ENCODE data around the gene SKOR2.

SKOR2 gene

DNA sequence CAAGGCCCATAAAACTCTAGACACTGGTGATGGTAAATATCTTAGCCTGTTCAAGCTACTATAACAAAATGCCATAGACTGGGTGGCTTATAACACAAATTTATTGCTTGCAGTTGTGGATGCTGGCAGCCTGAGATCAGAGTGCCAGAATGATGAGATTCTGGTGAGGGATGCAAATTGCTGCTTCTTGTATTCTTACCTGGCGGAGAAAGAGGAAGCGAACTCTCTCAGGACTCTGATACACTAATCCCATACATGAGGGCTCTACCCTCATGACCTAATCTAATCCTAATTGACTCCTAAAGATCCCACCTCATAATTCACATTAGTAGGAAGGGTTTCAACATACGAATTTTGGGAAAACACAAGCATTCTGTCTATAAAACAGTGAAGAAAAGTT, 70.7 kb downstream of the SKOR2 start:
- Histone ChIP-seq H3K27me3 (replicated peaks; ENCODE audit: control insufficient read depth, insufficient read depth, low read length) (no peaks in the 10 kb centered on the region), H3K4me3 (replicated peaks; ENCODE audit: low read depth, low read length) (no peak overlapping the region), H3K36me3 (ENCODE audit: control insufficient read depth, insufficient read depth, low read length) (no peaks in the 10 kb centered on the region)
- no peak for DNase-seq (ENCODE audit: extremely low read depth, insufficient read length)
- TF ChIP-seq, protein P1, sequence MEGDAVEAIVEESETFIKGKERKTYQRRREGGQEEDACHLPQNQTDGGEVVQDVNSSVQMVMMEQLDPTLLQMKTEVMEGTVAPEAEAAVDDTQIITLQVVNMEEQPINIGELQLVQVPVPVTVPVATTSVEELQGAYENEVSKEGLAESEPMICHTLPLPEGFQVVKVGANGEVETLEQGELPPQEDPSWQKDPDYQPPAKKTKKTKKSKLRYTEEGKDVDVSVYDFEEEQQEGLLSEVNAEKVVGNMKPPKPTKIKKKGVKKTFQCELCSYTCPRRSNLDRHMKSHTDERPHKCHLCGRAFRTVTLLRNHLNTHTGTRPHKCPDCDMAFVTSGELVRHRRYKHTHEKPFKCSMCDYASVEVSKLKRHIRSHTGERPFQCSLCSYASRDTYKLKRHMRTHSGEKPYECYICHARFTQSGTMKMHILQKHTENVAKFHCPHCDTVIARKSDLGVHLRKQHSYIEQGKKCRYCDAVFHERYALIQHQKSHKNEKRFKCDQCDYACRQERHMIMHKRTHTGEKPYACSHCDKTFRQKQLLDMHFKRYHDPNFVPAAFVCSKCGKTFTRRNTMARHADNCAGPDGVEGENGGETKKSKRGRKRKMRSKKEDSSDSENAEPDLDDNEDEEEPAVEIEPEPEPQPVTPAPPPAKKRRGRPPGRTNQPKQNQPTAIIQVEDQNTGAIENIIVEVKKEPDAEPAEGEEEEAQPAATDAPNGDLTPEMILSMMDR (IDR thresholded peaks at IDR 0.05; ENCODE audit: insufficient read depth, low read length, poor library complexity, severe bottlenecking), result no peak

DNA sequence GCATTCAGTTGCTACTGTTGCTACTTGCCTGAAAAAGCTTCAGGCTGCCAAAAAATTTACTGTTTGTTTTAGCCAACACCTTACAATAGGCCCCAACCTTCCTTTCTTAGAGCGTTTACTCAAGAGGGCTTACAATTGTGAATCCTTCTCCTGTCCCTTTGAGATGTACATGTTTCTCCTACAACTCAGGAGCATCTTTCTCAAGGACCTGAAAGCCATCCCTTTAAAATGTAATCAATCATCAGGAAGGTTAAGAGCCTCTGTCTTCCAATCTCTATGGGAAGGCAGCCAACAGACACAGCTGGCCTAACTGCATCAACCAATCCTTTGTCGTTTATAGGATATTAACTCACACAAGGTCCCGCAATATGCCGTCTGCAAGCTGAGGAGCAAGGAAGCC, 71.9 kb downstream of the SKOR2 start:
- Histone ChIP-seq H3K36me3 (ENCODE audit: control insufficient read depth, insufficient read depth, low read length) (no peaks in the 10 kb centered on the region), H3K27me3 (replicated peaks; ENCODE audit: control insufficient read depth, insufficient read depth, low read length) (no peaks in the 10 kb centered on the region), H3K4me3 (replicated peaks; ENCODE audit: low read depth, low read length) (no peak overlapping the region)
- no peak for DNase-seq (ENCODE audit: extremely low read depth, insufficient read length)
- TF ChIP-seq, protein P1 (IDR thresholded peaks at IDR 0.05; ENCODE audit: insufficient read depth, low read length, poor library complexity, severe bottlenecking), result no peak

DNA sequence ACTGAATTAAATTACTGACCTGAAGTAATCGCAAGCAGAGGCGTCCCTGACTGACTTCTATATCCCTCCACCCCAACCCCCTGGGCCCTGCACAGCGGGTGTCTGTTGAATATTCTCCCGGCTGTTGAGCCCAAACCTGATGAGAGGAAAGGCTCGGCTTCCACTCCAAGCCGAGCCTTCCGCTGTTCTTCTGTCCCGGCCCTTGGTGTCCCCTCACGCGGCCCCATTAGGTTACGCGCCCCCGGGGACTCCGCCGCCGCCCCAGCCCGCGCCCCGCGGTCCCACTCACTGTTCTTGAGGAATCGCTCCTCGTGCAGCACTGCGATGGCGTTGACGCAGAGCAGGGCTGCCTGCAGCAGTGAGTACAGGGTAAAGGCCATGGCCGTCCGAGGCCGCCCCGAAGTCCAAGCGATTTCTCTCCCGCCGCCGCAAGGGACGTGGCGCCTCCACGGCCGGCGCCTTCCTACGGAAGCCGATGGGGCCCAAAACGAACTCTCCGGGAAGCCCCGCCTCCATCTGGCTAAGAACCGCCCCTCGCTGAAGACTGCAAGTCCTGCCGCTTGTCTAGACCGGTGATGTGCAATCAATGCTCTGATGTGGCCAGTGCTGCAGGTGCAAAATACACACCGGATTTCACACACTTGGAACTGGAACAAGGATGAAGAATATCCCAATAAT, 75.4 kb downstream of the SKOR2 start, which contains the start of gene IER3IP1:
IER3IP1 (minus strand) TSS at position 467 of the 678 bp plus-strand sequence; CDS start at position 380, 87 bp downstream.
- Histone ChIP-seq H3K4me3 (replicated peaks; ENCODE audit: low read depth, low read length) (peak within 1 kb of the TSS; percentile 96), H3K27me3 (replicated peaks; ENCODE audit: control insufficient read depth, insufficient read depth, low read length) (no peaks in the 10 kb centered on the region), H3K36me3 (ENCODE audit: control insufficient read depth, insufficient read depth, low read length) (no peaks in the 10 kb centered on the region)
- peak; percentile 90 for DNase-seq (ENCODE audit: extremely low read depth, insufficient read length)
- TF ChIP-seq, protein P1 (IDR thresholded peaks at IDR 0.05; ENCODE audit: insufficient read depth, low read length, poor library complexity, severe bottlenecking), result peak; percentile 3

DNA sequence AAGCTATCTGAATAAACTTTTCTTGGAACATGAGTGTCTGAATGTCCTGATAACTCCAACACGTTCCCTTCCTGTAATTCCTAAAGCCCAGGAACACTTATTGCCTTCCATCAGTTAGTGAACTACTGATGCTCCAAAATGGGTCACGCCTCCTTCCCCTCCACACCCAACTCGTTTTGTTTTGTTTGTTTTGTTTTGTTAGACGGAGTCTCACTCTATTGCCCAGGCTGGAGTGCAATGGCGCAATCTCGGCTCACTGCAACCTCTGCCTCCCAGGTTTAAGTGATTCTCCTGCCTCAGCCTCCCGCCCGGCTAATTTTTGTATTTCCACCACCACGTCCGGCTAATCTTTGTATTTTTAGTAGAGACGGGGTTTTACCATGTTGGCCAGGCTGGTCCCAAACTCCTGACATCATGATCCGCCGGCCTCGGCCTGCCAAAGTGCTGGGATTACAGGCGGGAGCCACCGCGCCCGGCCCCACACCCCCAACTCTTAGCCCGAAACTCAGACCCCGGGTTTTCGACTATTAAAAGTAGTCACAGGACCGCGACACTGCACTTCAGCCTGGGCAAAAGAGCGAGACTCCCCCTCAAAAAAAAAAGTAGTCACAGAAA, 76.1 kb downstream of the SKOR2 start:
- TF ChIP-seq, protein P1 (IDR thresholded peaks at IDR 0.05; ENCODE audit: insufficient read depth, low read length, poor library complexity, severe bottlenecking), result no peak
- no peaks in the 10 kb centered on the region for H3K27me3 ChIP-seq (replicated peaks; ENCODE audit: control insufficient read depth, insufficient read depth, low read length)
- no peak for DNase-seq (ENCODE audit: extremely low read depth, insufficient read length)
- H3K36me3 ChIP-seq (ENCODE audit: control insufficient read depth, insufficient read depth, low read length), result no peaks in the 10 kb centered on the region
- peak overlapping the region; percentile 96 for H3K4me3 ChIP-seq (replicated peaks; ENCODE audit: low read depth, low read length)

DNA sequence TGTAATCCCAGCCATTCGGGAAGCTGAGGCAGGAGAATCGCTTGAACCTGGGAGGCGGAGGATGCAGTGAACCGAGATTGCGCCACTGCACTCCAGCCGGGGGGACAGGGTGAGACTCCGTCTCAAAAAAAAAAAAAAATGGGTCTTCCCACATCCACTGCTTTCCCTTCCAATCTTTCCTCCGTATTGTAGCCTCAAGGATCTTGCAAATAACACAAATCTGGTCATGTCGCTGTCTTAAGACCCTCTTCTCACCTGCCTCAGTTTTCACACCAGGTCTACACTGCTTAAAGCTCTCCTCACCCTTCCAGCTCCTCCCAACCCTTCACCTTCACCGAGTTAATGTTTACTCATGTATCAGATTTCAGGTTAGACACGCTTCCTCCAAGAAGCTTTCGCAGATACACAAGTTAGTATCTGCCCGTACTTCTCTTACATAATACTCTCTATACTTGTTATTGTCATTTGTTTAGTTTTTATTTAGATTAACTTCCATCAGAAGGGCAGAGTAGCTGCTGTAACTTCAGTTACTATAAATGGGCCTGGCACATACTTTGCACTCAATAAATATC, 76.8 kb downstream of the SKOR2 start:
- no peak for DNase-seq (ENCODE audit: extremely low read depth, insufficient read length)
- H3K27me3 ChIP-seq (replicated peaks; ENCODE audit: control insufficient read depth, insufficient read depth, low read length), result no peaks in the 10 kb centered on the region
- H3K4me3 ChIP-seq (replicated peaks; ENCODE audit: low read depth, low read length), result peak overlapping the region; percentile 96
- TF ChIP-seq, protein P1 (IDR thresholded peaks at IDR 0.05; ENCODE audit: insufficient read depth, low read length, poor library complexity, severe bottlenecking), result no peak
- H3K36me3 ChIP-seq (ENCODE audit: control insufficient read depth, insufficient read depth, low read length), result no peaks in the 10 kb centered on the region
